Lower leg skin (tissue), 4 donors: ENCODE results near the gene INO80B. TPM values are rescaled to one million over a fixed set of nuclear protein-coding genes. Genes with fewer than 3 reads are reported as not detected.
"Not testable (repeated sequence)": the region's sequence is repeated elsewhere in the genome, so short reads cannot be mapped to it uniquely, and the experiment has no call there.

Experiments
- DNase-seq, 2 donors: peaks; one replicate each; pipeline ENCODE4 v3.0.0-alpha.2; 2019; ENCODE audit warnings: low spot score in 2 of 2
- H3K4me3 ChIP-seq: fragments of 200-600 bp; sonication (generic); 2 replicates; pipeline ENCODE4 v1.5.1; 2017; ENCODE audit warnings: mild to moderate bottlenecking, low read depth; ENCODE audit not compliant: poor library complexity, severe bottlenecking
- CTCF ChIP-seq, 3 donors: fragments of 450-650 bp; IDR thresholded peaks; one replicate each; pipeline ENCODE4 v1.5.1; 2016; ENCODE audit warnings: antibody characterized with exemption in 3 of 3, mild to moderate bottlenecking in 3 of 3, moderate library complexity in 2 of 3
- POLR2A ChIP-seq, 2 donors: fragments of 450-650 bp; IDR thresholded peaks; one replicate each; pipeline ENCODE4 v1.6.1; 2016 to 2017; ENCODE audit warnings: antibody characterized with exemption in 2 of 2, mild to moderate bottlenecking in 1 of 2, moderate library complexity in 1 of 2
- WGBS, 2 donors: methylation state at CpG; one replicate each; pipeline ENCODE4 v1.1.5; 2018; 5-methylcytosine and 5-hydroxymethylcytosine counted together
- intact Hi-C: fragments of 100-400 bp; cut with DNase I; formaldehyde crosslinking; loops from one replicate; pipeline ENCODE4 v1.15.0; 2023; ENCODE audit warnings: low total_unique reads
- total RNA-seq, 4 donors: library from RNA; depleted of rRNA; stranded (reverse); fragments of >200 nt; gene quantifications; one replicate each; pipeline ENCODE4 v1.1.0, GENCODE V29; 2016

Gene INO80B
- total RNA-seq, 4 donors from 2014 or later = 19.3 to 39.6 (median 31.8) TPM

GRCh38 chr2:74464406-74464805 is 9.5 kb downstream of the INO80B start:
- WGBS, 2 donors = 2% methylated on average over 9 to 13 of the region's 13 CpGs
- no peak for TF ChIP-seq POLR2A (IDR thresholded peaks at IDR 0.05)
- no peak for TF ChIP-seq CTCF (IDR thresholded peaks at IDR 0.05)
- intact Hi-C loops = no loop called here
- DNase-seq = no peak
- peak overlapping the region; percentile 79 for H3K4me3 ChIP-seq

GRCh38 chr2:74470742-74471141 is 15.9 kb downstream of the INO80B start:
- 95 to 96% methylated on average over 12 of the region's 12 CpGs for WGBS, 2 donors
- DNase-seq, intact Hi-C loops, H3K4me3 ChIP-seq: not testable (repeated sequence)

- intact Hi-C loops = no loop called here
- H3K4me3 ChIP-seq = peak overlapping the region; percentile 54
- 48 to 51% methylated on average over 16 of the region's 16 CpGs for WGBS, 2 donors
- no peak for TF ChIP-seq POLR2A (IDR thresholded peaks at IDR 0.05)
- TF ChIP-seq CTCF (IDR thresholded peaks at IDR 0.05) = no peak
- DNase-seq = no peak
Observed at GRCh38 chr2:74471332-74472065, 16.6 kb downstream of the INO80B start.

- intact Hi-C loops = no loop called here
- peak; percentile 91 to 99 for DNase-seq
- peak within 1 kb of the TSS; percentile 54 for H3K4me3 ChIP-seq
Observed at GRCh38 chr2:74472086-74472944, 17.4 kb downstream of the INO80B start, which contains the start of gene MRPL53. Gene MRPL53 (minus strand): TSS chr2:74472680. CDS start chr2:74472660, 20 bp downstream.

GRCh38 chr2:74472945-74473258 is 18.0 kb downstream of the INO80B start:
- no peak overlapping the region for H3K4me3 ChIP-seq
- WGBS, 2 donors = 14 to 16% methylated on average over 7 of the region's 7 CpGs

More at GRCh38 chr2:74472086-74472944, 17.4 kb downstream of the INO80B start, which contains the start of gene MRPL53:
- WGBS, 2 donors = 1% methylated on average over 66 of the region's 66 CpGs
- TF ChIP-seq POLR2A (IDR thresholded peaks at IDR 0.05) (no peak), CTCF (IDR thresholded peaks at IDR 0.05) (no peak)

More at GRCh38 chr2:74472945-74473258, 18.0 kb downstream of the INO80B start:
- no peak for DNase-seq
- TF ChIP-seq CTCF (IDR thresholded peaks at IDR 0.05) = no peak
- TF ChIP-seq POLR2A (IDR thresholded peaks at IDR 0.05) = no peak
- intact Hi-C loops = no loop called here
